DND-41 (cell line): ENCODE measurements around the gene PLSCR4.

ENCODE experiments used
- CTCF ChIP-seq: IDR thresholded peaks from 2 replicates; pipeline ENCODE4 v1.5.1; 2012; ENCODE audit warnings: borderline replicate concordance, low read length, moderate library complexity, mild to moderate bottlenecking; ENCODE audit not compliant: poor library complexity, severe bottlenecking; ENCODE audit errors: extremely low read depth
- EZH2 ChIP-seq: IDR thresholded peaks from 3 replicates; pipeline ENCODE4 v1.6.1; 2012; ENCODE audit warnings: borderline replicate concordance, low read depth, mild to moderate bottlenecking, moderate library complexity, low read length, inconsistent platforms; ENCODE audit not compliant: severe bottlenecking

GRCh38 chr3:146170591-146170990, 80.3 kb downstream of the PLSCR4 start:
- TF ChIP-seq CTCF (no peak), EZH2 (no peak)
